GM13976 (cell line): ENCODE measurements around the gene GUF1.

Source experiments
- DNase-seq: peaks from one replicate; pipeline ENCODE4 v3.0.0; 2012; ENCODE audit warnings: low spot score
- in situ Hi-C: fragments of 300-500 bp; cut with MboI; formaldehyde crosslinking; loops from one replicate; pipeline ENCODE4 v1.12.0; 2022; ENCODE audit warnings: low sequenced_read_pairs, mixed read lengths, inconsistent platforms; ENCODE audit not compliant: unreplicated experiment
- TF ChIP-seq, protein P1 (sequence below): IDR thresholded peaks from 2 replicates; pipeline ENCODE4 v1.5.1; 2012; ENCODE audit warnings: borderline replicate concordance, mild to moderate bottlenecking; ENCODE audit not compliant: insufficient read depth; ENCODE audit errors: extremely low read depth, missing control alignments, control extremely low read depth

Gene GUF1

DNA sequence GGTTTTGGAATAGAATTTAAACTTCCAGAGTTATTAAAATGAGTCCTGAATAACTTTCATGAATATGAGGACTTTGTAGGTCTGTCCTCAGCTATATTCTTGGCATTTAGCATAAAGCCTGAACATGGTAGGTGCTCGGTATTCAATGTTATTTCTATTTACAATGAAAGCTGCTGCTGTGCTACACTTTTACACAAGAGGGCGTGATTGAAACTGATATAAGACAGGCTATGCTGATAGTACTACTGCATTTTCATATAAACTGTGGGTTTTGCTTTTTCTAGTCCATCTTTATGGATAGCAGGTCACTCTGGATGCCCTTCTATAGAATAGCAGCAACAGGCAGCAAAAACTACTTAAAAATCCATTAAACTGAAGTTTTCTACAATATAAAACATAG lies 60.4 kb downstream of the GUF1 start:
- in situ Hi-C loops, result no loop called here
- TF ChIP-seq, protein P1, sequence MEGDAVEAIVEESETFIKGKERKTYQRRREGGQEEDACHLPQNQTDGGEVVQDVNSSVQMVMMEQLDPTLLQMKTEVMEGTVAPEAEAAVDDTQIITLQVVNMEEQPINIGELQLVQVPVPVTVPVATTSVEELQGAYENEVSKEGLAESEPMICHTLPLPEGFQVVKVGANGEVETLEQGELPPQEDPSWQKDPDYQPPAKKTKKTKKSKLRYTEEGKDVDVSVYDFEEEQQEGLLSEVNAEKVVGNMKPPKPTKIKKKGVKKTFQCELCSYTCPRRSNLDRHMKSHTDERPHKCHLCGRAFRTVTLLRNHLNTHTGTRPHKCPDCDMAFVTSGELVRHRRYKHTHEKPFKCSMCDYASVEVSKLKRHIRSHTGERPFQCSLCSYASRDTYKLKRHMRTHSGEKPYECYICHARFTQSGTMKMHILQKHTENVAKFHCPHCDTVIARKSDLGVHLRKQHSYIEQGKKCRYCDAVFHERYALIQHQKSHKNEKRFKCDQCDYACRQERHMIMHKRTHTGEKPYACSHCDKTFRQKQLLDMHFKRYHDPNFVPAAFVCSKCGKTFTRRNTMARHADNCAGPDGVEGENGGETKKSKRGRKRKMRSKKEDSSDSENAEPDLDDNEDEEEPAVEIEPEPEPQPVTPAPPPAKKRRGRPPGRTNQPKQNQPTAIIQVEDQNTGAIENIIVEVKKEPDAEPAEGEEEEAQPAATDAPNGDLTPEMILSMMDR, result peak; percentile 19
- DNase-seq, result no peak

DNA sequence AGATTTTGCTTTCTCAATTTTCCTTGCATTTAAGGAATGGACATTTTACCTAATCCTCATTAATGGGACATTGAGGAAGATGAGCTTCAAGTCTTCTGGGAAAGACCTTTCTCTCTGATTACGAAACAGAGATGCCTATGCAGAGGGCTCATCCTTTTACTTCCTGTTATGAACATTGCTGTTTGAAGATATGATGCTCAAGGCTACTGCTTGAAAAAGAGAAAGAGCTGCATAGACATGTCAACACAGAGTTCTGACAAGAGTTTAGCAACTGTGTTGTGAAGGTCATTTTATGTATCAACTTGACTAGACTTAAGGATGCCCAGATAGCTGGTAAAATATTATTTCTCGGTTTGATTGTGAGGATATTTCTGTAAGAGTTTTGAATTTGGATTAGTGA lies 62.0 kb downstream of the GUF1 start:
- in situ Hi-C loops, result no loop called here
- TF ChIP-seq, protein P1, result no peak
- no peak for DNase-seq
